Stimulated activated CD8-positive, alpha-beta memory T cell treated with anti-CD3 and anti-CD28 coated beads, Interleukin-4, amount 100 ng/mL, for 24 hours (primary cell): ENCODE measurements around the gene C9orf43.
A peak's percentile ranks its signal among the peaks of the same experiment; 100 is the strongest.
"Not testable (repeated sequence)": the region's sequence is repeated elsewhere in the genome, so short reads cannot be mapped to it uniquely, and the experiment has no call there.

Experiments
- DNase-seq: peaks from one replicate; pipeline ENCODE4 v3.0.0-alpha.2; 2020; ENCODE audit warnings: low read depth

C9orf43 gene

GRCh38 chr9:113381441-113381840, 29.1 kb upstream of the C9orf43 start:
- not testable (repeated sequence) for DNase-seq

- DNase-seq = no peak
These were observed 28.6 kb upstream of the C9orf43 start for GRCh38 chr9:113381909-113382411.

GRCh38 chr9:113386571-113387393, 23.8 kb upstream of the C9orf43 start:
- no peak for DNase-seq

- DNase-seq = no peak
These were observed 22.9 kb upstream of the C9orf43 start for GRCh38 chr9:113387560-113388230.

- no peak for DNase-seq
These were observed 21.7 kb upstream of the C9orf43 start for GRCh38 chr9:113388833-113389232.

GRCh38 chr9:113389451-113389850, 21.1 kb upstream of the C9orf43 start:
- no peak for DNase-seq

DNA sequence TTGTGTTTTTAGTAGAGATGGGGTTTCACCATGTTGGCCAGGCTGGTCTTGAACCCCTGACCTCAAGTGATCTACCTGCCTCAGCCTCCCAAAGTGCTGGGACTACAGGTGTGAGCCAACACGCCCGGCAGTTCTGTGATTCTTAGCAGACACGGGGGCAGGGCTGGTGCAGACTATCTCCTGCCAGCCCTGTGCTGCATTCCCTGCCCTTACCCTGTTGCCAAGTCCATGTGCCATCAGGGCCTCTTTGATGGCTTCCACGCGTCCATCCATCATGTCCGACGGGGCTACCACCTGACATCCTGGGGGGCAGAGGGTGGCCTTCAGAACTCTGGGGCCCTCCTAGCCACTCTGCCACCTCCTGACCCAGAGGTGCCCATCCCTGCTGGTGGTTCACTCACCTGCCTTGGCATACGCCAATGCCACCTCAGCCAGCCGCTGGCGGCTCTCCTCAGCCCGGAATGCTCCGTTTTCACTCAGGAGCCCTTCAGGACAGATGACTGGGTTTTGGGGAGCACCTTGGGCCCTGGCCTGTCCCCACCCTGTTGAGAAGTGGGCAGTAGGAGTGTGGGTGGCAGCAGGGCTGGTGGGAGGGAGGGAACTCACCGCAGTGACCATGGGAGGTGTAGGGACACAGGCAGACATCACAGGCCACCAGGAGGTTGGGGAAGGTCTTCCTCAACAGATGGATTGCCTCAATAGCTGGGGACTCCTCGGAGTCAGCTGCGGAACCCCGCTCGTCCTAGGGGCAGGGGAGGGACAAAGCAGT, 20.2 kb upstream of the C9orf43 start:
- DNase-seq = no peak

DNA sequence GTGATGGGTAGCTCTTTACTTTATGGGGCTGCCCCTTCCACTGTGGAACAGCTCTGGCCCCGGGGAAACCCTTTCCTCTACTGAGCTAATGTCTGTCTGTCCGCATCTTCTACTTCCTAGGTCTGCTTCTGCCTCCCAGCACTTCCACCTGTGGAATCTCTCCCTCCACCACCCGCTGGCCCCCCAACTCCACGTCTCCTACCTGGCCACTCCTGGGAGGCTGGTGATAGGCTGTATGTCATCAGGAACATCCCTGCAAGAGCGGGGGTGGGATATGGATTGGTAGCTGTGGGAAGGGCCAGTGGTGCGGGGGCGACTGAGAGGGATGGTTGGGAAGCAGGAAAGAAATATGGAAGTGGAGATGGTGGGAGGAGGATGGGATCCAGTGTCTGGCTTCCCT, 18.6 kb upstream of the C9orf43 start:
- DNase-seq = no peak

DNA sequence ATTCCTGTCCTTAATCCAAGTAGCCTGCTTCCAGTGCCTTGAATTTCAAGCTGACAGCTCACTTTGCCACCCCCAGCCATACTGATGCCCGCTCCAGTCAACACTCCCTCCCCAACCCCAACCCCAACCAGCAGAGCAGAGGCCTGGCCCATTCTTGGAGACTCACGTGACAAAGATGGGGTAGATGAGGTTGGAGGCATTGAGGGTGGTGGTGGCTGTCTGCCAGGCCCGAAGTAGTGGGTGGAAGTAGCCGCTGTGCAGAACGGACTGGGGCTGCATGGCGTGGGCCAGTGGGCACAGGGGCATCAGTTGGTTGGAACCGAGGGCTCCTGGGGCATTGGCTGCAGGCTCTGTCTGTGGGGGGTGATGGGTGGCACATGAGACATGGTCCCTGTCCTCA, 17.3 kb upstream of the C9orf43 start:
- no peak for DNase-seq

- no peak for DNase-seq
These were observed 15.3 kb upstream of the C9orf43 start for GRCh38 chr9:113395000-113395861.

GRCh38 chr9:113397203-113397631, 13.3 kb upstream of the C9orf43 start:
- DNase-seq = no peak

GRCh38 chr9:113398796-113399195, 11.8 kb upstream of the C9orf43 start:
- no peak for DNase-seq

DNA sequence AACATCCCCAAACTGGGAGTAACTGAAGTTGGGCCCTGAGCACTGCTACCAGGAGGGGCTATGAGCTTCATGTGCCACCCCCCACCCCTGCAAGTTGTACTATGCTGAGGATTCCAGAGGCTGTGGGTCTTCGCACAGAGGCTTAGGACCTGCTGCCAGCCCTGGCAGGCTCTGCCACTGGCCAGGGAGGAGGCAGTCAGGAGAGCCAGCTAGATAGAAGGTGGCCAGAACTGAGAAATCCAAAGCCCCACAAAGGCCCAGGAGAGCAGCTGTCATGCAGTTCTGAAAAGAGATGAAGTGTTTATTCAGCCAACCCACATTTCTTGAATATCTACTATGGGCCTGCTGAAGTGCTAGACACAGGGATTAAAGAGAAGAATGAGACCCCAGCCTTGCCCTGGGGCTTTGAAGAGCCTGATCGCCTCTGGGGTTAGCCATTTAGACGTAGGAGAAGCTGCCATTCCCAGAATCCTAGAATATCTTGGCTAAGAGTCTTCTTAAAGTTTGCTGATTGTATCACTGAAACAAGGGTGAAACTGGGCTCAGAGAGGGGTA, 10.8 kb upstream of the C9orf43 start:
- no peak for DNase-seq

GRCh38 chr9:113401027-113401792, 9.3 kb upstream of the C9orf43 start, which contains the start of gene ALAD:
Gene ALAD, minus strand, starts transcription at chr9:113401284. Its CDS starts 7,725 bp downstream, at chr9:113393559.
- DNase-seq = peak; percentile 99

DNA sequence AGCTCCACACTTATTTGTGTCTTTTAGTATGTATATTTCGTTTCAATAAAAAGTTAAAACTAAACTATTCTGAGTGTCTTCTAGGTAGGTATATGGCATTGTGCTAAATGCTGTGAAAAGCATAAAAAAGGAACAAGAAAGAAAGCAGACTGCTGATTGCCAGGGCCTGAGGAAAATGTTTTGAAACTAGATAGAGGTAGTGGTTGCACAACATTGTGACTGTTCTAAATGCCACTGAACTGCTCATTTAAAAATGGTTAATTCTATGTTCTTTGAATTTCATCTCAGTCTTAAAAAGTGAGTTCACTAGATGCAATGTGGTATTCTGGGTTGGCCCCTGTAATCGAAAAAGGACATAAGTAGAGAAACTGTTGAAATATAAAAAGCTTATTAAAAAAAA, 6.9 kb upstream of the C9orf43 start:
- DNase-seq = no peak

DNA sequence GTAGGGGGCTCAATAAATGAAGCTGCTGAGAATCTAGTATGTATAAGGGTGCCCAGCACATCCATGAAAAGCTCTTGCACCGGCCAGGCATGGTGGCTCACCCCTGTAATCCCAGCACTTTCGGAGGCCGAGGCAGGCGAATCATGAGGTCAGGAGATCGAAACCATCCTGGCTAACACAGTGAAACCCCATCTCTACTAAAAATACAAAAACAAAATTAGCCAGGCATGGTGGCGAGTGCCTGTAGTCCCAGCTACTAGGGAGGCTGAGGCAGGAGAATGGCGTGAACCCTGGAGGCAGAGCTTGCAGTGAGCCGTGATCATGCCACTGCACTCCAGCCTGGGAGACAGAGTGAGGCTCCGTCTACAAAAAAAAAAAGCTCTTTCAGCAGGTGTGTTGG, 4.2 kb upstream of the C9orf43 start:
- DNase-seq = not testable (repeated sequence)

DNA sequence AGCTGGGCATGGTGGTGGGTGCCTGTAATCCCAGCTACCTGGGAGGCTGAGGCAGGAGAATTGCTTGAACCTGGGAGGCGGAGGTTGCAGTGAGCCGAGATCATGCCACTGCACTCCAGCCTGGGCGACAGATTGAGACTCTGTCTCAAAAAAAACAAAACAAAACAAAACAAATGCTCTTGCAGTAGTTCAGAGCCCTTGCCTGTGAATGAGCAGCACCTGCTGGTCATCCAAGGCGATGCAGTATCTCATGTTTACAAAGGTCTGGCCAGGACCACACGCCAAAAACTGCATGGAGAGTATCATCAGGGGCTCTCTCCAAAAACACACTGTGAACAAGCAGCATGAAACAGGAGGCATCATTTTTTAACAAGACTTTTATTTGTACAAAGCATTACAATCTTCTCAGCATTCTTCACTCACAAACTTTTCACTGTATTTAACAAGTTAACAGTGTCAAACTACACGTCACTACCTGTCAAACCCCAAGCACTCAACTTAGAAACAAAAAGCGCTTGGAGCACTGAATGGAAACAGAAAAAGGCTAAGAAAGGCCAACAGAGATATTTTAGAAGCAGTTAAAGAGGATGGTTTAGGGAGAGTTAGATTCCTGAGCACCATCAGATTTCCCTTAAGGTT, 3.6 kb upstream of the C9orf43 start:
- peak; percentile 26 for DNase-seq

GRCh38 chr9:113409481-113409880, 1.1 kb upstream of the C9orf43 start:
- DNase-seq = no peak

DNA sequence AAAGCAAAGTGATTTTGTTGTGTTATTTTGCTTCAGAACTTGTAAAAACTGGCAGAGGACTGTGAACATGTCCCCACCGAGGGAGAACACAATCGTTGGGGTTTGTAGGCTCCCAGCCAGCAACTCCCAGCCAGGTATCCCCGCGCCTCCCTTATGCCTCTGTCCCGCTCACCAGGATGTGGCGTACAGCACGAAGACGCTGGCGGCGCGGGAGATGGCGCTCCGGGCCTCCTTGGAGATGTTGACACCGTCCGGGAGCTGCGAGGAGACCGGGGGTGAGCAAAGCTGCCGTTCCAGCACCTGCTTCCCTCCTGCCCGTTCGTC, 702 bp upstream of the C9orf43 start:
- DNase-seq = no peak

GRCh38 chr9:113416149-113416721, 5.7 kb downstream of the C9orf43 start:
- DNase-seq = no peak
